ENCODE results near the gene TRIP12. TPM values are rescaled to one million over a fixed set of nuclear protein-coding genes. Genes with fewer than 3 reads are reported as not detected.

Gene TRIP12
- total and polyA plus RNA-seq, 2 donors (not counting 3 experiments of a cell fraction or from before 2014, with no cell fraction given), result 53.8 to 278 TPM

DNA sequence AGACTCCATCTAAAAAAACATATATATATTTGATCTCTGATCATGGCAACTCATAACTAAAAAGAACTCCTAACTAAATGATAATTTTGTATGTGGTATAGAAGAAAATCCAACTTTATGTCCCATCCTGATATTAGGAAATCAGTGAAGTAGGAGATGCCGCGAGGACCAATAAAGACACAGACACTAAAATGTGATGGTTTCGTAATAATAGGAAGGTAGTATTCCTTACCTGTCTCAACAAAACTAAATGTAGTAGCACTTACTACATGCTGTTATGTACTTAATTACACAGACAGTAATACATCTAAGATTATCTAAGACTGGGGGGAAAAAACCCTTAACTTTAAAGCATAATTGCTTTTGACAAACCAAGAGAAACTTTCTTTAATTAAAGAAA is 63.5 kb downstream of the TRIP12 start:
- dilution Hi-C loops (cut with MboI; ENCODE audit: extremely low pct_ligation_motif_present, low sequenced_read_pairs) (no loop called here), intact Hi-C loops (cut with micrococcal nuclease) (no loop called here)
- Histone ChIP-seq H3K4me2 (ENCODE audit: insufficient read depth, low read length) (no peak overlapping the region), H3K79me2 (ENCODE audit: control insufficient read depth, insufficient read depth, low read length) (peaks cover 83% of the 10 kb centered on the region), H2AFZ (ENCODE audit: low read depth, low read length) (no peak overlapping the region), H3K4me1 (ENCODE audit: control insufficient read depth, extremely low read depth, insufficient read depth, low read length) (peaks cover 21% of the 10 kb centered on the region), H3K27ac (ENCODE audit: insufficient read depth, low read depth, low read length) (no peak overlapping the region), H3K27me3 (ENCODE audit: control insufficient read depth in 2 of 2, insufficient read depth in 2 of 2, low read length in 2 of 2) (no peaks in the 10 kb centered on the region), H3K9me3 (replicated peaks; ENCODE audit: control insufficient read depth, insufficient read depth, low read length) (no peaks in the 10 kb centered on the region), H3K36me3 (ENCODE audit: control insufficient read depth in 2 of 2, extremely low read depth in 1 of 2, insufficient read depth in 2 of 2, low read length in 2 of 2) (peaks cover 6 to 7% of the 10 kb centered on the region in 2 experiments), H3K9me1 (replicated peaks; ENCODE audit: control insufficient read depth, extremely low read depth, insufficient read depth, low read length) (no peaks in the 10 kb centered on the region), H3K4me3 (replicated peaks in 1 of 3; ENCODE audit: insufficient read depth in 1 of 3, low read depth in 1 of 3, low read length in 3 of 3) (no peak overlapping the region), H4K20me1 (replicated peaks; ENCODE audit: control insufficient read depth, extremely low read depth, insufficient read depth, low read length) (peaks cover 11% of the 10 kb centered on the region), H3K9ac (replicated peaks; ENCODE audit: extremely low read depth, insufficient read depth, low read length) (no peak overlapping the region)
- DNase-seq (ENCODE audit: low read depth, low spot score) (no peak), FAIRE-seq (no peak)
- TF ChIP-seq FOS (IDR thresholded peaks at IDR 0.05; ENCODE audit: borderline replicate concordance, insufficient read depth, low read length) (no peak), GATA2 (IDR thresholded peaks at IDR 0.05; ENCODE audit: insufficient read depth, insufficient read length, low read depth, low read length) (no peak), POLR2AphosphoS5 (IDR thresholded peaks at IDR 0.05; ENCODE audit: insufficient read depth, low read depth, low read length) (no peak), JUN (IDR thresholded peaks at IDR 0.05; ENCODE audit: borderline replicate concordance, insufficient read depth, insufficient read length, low read depth) (no peak), EZH2 (IDR thresholded peaks at IDR 0.05; ENCODE audit: borderline replicate concordance, low read depth, low read length, severe bottlenecking) (no peak), MYC (IDR thresholded peaks at IDR 0.05; ENCODE audit: low read depth, low read length) (no peak), POLR2A (IDR thresholded peaks at IDR 0.05; ENCODE audit: low read depth, low read length) (no peak)
- TF ChIP-seq, protein P1, sequence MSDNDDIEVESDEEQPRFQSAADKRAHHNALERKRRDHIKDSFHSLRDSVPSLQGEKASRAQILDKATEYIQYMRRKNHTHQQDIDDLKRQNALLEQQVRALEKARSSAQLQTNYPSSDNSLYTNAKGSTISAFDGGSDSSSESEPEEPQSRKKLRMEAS (IDR thresholded peaks at IDR 0.05; ENCODE audit: insufficient read depth, insufficient read length), result no peak
- CTCF ChIA-PET, result no interaction called here
- POLR2A ChIA-PET, result no interaction called here
- no TSS peak for BruUV-seq (replicated peaks)

DNA sequence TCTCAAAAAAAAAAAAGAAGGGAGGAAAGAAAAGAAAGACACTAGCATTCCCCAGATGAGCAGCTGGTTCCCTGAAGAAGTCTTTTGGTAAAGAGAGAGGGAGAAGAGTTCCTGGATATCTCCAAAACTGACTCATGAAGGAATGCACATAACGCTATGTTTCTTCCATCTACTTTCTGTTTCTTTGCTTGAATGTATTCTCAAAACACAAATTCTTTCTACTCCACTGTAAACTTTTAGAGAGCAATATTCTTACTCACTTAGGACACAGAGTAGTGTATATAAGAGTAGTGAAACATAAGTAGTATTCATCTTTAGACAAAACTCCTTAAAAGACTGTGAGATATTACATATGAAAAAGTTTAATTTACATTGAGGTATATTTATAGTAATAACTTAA is 64.2 kb downstream of the TRIP12 start:
- Histone ChIP-seq H3K9me3 (replicated peaks; ENCODE audit: control insufficient read depth, insufficient read depth, low read length) (no peaks in the 10 kb centered on the region), H3K27ac (ENCODE audit: insufficient read depth, low read depth, low read length) (no peak overlapping the region), H4K20me1 (replicated peaks; ENCODE audit: control insufficient read depth, extremely low read depth, insufficient read depth, low read length) (peaks cover 11% of the 10 kb centered on the region), H3K4me2 (ENCODE audit: insufficient read depth, low read length) (no peak overlapping the region), H2AFZ (ENCODE audit: low read depth, low read length) (no peak overlapping the region), H3K79me2 (ENCODE audit: control insufficient read depth, insufficient read depth, low read length) (peaks cover 79% of the 10 kb centered on the region), H3K36me3 (ENCODE audit: control insufficient read depth in 2 of 2, extremely low read depth in 1 of 2, insufficient read depth in 2 of 2, low read length in 2 of 2) (peaks cover 6 to 7% of the 10 kb centered on the region in 2 experiments), H3K4me3 (replicated peaks in 1 of 3; ENCODE audit: insufficient read depth in 1 of 3, low read depth in 1 of 3, low read length in 3 of 3) (no peak overlapping the region), H3K9me1 (replicated peaks; ENCODE audit: control insufficient read depth, extremely low read depth, insufficient read depth, low read length) (no peaks in the 10 kb centered on the region), H3K9ac (replicated peaks; ENCODE audit: extremely low read depth, insufficient read depth, low read length) (no peak overlapping the region), H3K4me1 (ENCODE audit: control insufficient read depth, extremely low read depth, insufficient read depth, low read length) (peaks cover 28% of the 10 kb centered on the region), H3K27me3 (ENCODE audit: control insufficient read depth in 2 of 2, insufficient read depth in 2 of 2, low read length in 2 of 2) (no peaks in the 10 kb centered on the region)
- ChIA-PET POLR2A (no interaction called here), CTCF (interaction anchor here (1.0 to 1.7 kb wide), 2 partner anchors 9 to 56 kb away, joined by 3 to 6 read pairs; no protein-coding TSS in a partner anchor)
- BruUV-seq (replicated peaks), result no TSS peak
- DNase-seq (ENCODE audit: low read depth, low spot score), result no peak
- dilution Hi-C loops (cut with MboI; ENCODE audit: extremely low pct_ligation_motif_present, low sequenced_read_pairs) (no loop called here), intact Hi-C loops (cut with micrococcal nuclease) (no loop called here)
- FAIRE-seq, result no peak
- TF ChIP-seq POLR2AphosphoS5 (IDR thresholded peaks at IDR 0.05; ENCODE audit: insufficient read depth, low read depth, low read length), result no peak
- no peak for TF ChIP-seq JUN (IDR thresholded peaks at IDR 0.05; ENCODE audit: borderline replicate concordance, insufficient read depth, insufficient read length, low read depth)
- no peak for TF ChIP-seq POLR2A (IDR thresholded peaks at IDR 0.05; ENCODE audit: low read depth, low read length)
- TF ChIP-seq FOS (IDR thresholded peaks at IDR 0.05; ENCODE audit: borderline replicate concordance, insufficient read depth, low read length), result no peak
- TF ChIP-seq, protein P1 (IDR thresholded peaks at IDR 0.05; ENCODE audit: insufficient read depth, insufficient read length), result no peak
- TF ChIP-seq GATA2 (IDR thresholded peaks at IDR 0.05; ENCODE audit: insufficient read depth, insufficient read length, low read depth, low read length), result no peak
